Heart left ventricle (tissue), 13 donors: ENCODE results near the gene IPCEF1.

Experiments
- CTCF ChIP-seq, 12 donors: fragments of 200-600 bp; sonication (generic) in 4 of 12; IDR thresholded peaks; one replicate each; pipeline versions ENCODE4 v1.5.0 to v1.8.0; 2018 to 2022; ENCODE audit warnings: antibody characterized with exemption in 12 of 12, mild to moderate bottlenecking in 5 of 12
- POLR2A ChIP-seq, 2 donors: fragments of 450-650 bp; IDR thresholded peaks; one replicate each; pipeline ENCODE4 v1.6.1; 2017; ENCODE audit warnings: antibody characterized with exemption in 2 of 2, mild to moderate bottlenecking in 2 of 2, moderate library complexity in 2 of 2
- donor health status: ischemic (EF 13 %, LVEDD 7.1; RV severe dilation, severe dysfunction).
- donor health status: DM: no; HTN: yes; CAD: no.
- donor health status: DM: no; HTN: no; CAD: no.
- donor health status: ischemic (EF 25% LVEDD 6.9; RV normal size, moderate dysfunction).
- donor health status: ischemic (EF 25% LVEDD 5.7; RV mildly dilated, moderate dysfunction).
- donor health status: ischemic (EF 35%, LVEDD 5.7; RV mildly dilated, moderate dysfunction).
- donor health status: nonischemic (EF 11% LVEDD 7.7; RV severe dilation, severe dysfunction).
- donor health status: DM: yes; HTN: yes; CAD: no.
- donor health status: PGD.
- donor health status: ischemic (EF 29% LVEDD 5.4; RV normal size, mild dysfunction).
- donor health status: nonischemic (EF 23%, LVEDD 6.1; RV moderate dilation, normal function).

DNA sequence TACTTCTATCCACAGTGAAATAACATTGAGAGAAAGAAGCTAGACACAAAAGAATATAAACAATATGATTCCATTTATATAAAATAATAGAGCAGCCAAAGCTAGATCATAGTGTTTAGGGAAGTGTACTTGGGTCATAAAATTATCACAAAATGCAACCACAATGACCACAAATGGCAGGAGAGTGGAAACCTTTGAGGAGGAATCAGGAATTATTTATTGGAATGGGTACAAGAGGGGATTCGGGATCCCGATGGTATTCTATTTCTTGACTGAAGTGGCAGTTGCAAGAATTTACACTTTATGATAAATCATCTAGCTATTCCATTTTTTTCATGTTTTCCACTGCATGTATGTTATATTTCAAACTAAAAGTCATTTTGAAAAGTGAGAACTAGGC is 76.1 kb downstream of the IPCEF1 start:
- TF ChIP-seq CTCF (IDR thresholded peaks at IDR 0.05) (no peak), POLR2A (IDR thresholded peaks at IDR 0.05) (no peak)
